NAMALWA (cell line): ENCODE measurements around the gene HYAL2.
A peak's percentile ranks its signal among the peaks of the same experiment; 100 is the strongest.

Experiments
- DNase-seq: peaks from one replicate; pipeline ENCODE4 v3.0.0-alpha.2; 2015; ENCODE audit warnings: low spot score

Gene HYAL2, protein sequence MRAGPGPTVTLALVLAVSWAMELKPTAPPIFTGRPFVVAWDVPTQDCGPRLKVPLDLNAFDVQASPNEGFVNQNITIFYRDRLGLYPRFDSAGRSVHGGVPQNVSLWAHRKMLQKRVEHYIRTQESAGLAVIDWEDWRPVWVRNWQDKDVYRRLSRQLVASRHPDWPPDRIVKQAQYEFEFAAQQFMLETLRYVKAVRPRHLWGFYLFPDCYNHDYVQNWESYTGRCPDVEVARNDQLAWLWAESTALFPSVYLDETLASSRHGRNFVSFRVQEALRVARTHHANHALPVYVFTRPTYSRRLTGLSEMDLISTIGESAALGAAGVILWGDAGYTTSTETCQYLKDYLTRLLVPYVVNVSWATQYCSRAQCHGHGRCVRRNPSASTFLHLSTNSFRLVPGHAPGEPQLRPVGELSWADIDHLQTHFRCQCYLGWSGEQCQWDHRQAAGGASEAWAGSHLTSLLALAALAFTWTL

DNA sequence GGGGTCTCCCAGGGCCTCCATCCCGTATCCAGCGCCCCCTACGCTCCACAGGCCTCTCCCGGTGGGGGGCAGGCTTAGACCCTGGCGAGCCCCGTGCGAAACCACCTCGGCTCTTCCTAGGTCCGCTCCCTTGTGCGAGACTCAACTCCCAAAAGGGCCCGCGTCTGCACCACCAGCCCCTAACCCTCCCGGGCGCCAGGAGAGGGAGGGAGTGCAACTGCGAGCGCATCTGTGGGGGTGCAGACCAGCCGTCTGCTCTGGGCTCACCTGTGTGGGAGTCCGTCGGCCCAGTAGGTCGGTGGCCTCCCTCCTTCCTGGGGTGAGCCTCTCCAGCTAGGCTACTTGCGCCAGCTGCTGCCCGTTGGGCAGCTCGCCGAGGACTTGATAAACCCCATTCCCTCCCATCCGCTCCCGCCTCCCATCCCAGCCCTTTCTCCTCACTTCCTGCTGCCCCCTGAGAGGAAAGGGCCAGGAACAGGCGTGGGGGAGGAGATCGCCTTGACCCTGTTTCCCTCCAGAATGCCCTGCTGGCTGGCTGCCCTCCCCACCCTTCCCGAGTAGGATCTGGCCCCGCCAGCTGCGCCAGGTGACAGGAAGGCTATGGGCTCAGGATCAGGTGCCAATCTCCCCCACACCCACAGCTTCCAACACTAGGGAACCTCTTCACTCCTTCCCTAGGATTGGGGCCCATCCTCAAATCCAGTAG lies at the start of gene HYAL2:
Gene HYAL2 (minus strand): TSS at position 360 of the 706 bp plus-strand sequence. CDS start 2,256 bp downstream, outside the sequence.
- no peak for DNase-seq

DNA sequence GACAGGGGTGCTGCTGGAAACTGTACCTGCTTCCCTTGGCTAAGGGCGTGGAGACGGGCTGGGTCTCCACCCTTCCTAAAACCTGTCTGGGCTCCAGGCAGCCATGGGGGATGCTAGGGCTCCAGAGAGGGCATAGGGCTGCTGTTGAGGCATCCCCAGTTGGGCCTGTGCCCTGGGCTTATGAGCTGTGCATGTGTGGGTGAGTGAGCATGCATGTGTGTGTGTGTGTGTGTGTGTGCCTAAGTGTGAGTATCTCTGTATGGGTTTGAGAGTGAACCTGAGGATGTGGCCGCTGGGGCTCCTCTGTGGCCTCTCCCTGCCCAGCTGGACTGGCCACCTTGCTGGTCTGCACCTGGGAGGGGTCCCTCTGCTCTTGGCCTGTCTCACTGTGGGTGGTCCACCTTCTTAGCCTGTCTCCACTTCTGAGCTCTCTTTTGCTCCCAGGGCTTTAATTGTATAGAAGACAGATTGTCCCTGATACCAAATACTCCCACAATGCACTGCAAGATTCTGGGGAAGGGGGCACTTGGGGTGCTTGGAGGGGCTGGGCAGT lies 48.7 kb upstream of the HYAL2 start:
- no peak for DNase-seq

DNA sequence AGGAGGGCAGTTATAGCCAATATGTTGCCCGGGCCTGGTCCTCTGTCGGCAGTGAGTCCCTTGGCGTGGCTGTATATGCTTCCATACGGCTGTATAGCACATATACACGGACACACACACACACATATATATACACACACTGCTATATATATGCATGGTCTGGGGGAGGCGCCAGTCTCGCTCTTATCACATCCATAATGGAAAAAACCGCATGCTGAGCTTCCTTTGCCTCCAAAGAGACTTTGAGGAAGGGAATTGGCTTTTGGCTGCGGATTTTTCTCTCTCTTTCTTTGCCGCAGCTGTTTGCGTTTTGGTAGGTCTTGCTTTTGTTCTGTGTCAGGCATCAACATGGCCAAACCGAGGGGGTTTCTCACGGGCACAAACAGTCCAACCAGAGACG lies 48.0 kb upstream of the HYAL2 start:
- no peak for DNase-seq

DNA sequence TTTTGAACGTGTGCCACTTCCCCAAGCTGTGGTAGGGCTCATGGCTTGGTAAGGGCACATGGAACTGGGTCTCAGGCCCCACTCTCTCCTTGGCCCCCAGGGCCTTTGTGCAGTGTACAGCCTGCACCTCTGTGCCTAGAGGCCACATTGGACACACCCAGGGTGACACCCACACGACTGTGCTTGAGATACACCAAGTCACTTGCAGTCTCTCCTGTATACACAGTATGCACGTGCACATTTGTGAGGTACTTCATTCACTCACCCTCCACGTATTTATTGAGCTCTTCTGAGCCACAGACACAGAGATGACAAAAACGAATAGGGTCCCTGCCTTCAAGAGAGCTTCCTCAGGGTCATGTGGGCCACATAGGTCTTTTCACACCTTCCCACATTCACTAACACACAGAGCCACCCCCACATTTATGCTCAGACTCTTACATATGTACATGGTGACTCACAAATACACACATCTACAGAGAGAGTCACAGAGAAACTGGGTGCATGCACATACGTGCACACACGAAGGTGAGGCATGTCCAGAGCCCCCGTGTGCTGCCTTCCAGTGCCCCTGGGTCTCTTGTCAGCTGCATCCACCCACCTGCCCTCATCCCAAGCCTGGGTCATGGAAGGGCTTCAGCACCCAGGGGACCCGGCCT lies 46.6 kb upstream of the HYAL2 start:
- no peak for DNase-seq

DNA sequence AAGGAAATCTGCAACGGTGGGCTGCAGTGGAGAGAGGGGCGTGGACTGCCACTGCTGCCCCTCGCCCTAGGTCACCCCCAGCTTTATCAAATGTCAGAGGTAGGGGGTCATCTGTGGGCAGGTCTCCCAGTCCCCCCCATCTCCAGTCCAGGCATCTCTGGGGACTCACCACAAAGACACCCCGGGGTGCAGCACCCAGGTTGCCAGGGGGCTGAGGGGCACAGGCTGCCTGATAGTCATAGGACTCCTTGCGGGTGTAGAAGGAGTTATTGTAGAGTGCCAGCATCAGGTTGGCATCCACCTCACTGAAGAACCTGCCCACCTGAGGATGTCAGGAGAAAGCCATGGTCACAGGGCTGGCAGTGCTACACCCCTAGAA lies 43.3 kb upstream of the HYAL2 start:
- no peak for DNase-seq

DNA sequence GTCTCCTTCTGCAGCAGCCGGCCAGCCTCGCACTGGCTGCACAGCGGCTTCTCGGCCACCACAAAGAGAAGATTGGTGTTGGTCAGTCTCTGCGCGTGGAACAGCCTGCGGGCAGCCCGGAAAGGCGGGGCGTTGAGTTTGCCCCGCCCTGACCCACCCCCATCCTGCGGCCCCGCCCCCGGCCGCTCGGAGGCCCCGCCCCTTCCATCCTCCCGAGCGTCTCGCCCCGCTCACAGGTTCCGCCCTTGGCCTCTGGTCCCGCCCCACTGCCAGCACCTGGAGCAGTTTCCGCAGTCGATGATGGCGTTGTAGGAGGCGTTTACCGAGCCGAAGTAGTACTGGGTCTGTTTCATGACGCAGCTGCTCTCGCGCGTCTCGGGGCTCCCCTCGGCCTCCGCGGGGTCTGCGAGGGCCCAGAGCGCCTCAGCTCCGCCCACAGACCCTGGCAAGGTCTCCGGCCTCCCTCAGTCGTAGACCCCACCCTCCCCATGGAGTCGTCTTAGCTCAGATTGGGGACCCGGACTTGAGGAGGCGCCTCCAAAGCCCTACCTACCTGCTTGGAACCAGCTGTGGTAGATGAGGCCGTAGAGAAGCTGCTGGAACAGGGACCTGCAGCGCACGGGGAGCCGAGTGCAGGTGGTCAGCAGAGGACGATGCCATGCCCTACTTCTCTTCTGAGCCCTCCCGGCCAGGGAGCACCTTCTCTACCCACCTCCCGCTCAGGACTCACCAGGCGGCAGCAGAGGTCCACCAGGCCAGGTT lies 42.7 kb upstream of the HYAL2 start:
- DNase-seq, result peak; percentile 90

DNA sequence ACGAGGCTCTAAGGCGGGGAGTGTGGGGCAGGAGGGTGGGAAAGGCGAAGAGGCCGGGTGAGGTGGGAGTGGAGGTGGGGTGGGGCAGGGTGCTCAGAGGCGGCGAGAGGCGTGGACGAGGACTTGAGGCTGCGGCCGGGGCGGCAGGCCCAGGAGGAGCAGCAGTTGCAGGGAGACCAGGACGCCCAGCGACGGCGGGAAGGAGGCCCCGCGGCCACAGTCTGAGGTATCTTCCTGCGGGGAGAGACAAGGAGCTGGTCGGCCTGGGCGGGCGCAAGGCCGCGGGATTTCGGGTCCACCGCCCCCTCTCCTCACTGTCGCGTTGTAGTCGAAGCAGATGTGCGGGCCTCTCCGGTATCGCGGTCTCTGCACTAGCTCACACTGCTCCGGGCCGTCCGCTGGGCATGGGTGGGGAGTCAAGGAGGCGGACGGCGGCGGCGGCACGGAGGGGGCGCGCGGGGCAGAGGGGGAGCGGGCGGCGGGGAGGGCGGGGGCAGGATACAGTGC lies 42.1 kb upstream of the HYAL2 start:
- DNase-seq, result no peak

DNA sequence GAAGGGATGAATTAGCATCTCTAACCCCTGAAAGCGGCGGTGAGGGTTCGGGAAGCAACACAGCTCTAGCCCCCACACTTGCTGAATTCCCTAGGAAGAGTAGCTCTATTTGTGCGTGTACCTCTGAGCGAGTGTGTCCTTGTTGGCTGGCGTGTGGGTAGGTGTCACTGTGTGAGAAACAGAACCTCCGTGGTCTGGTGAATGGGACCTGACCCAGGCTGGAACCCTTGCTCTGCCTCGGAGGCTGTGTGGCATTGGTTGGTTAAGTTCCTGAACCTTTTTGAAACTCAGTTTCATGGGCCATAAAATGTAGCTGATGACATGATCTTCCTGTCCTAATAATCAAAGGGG lies 37.2 kb upstream of the HYAL2 start:
- no peak for DNase-seq

DNA sequence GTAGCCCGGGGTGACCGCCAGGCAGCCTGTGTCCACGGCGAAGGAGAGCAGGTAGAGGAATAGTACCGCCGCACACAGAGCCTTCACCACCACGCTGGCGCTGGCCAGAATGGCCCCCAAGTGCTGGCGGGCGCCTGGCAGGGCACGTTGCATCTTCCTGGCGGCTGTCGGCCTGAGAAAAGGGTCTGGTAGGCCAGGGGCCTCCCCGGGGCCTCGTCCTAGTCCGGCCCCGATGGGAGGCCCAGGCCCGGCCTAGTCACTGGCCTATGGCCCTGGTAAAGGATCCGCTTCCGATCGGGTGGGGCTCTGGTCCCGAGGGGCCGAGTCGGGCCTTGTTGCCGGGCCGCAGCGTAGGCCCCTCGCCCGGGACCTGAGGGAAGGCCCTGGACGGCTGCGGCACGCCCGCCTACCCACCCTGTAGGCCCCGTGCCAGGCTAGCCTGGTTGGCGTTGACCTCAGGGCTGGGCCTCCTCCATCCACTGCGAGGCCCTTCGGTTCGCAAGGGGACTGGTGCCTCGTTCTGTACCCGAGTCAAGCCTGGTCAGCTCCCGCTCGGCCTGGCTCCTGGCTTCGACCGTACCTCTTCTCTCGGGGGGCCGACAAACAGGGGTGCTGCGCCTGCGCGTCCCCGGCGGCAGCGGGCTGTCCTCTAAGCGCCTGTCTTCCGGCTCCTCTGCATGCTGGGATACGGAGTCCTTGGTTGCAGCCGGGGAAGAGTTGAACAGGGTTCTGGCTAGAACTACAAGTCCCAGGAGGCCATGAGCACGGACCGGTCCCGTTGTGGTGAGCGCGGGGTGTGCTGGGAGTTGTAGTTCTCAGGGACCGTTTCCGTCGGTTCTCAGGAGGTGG lies 36.6 kb upstream of the HYAL2 start, which contains the start of gene TMEM115:
Gene TMEM115 (minus strand): TSS at position 611 of the 849 bp plus-strand sequence. CDS start 458 bp downstream, at position 153.
- DNase-seq, result peak; percentile 95

DNA sequence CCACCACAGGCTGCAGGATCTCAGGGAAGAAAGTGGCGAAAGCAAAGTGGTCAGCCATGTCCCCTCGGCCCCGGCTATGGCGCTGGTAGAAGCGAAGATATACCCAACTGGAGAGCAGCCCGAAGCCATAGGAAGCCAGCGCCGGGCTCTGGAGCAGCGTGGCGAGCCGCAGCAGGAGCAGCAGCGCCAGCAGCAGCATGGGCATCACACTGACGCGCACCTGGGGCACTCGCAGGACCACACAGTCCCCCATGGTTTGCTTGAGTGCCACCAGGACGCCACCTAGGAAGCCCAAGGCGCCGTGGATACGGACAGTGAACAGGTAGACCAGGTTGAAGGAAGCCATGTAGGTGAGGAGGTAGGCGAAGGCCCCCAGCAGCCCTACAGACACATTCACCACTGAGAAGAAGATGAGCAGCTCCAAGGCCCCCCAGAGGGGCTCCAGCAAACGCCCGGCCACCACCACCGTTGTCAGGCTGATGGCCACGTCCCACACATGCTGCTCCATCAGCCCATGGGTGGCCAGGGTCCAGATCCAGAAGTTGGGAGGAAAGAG lies 35.9 kb upstream of the HYAL2 start:
- no peak for DNase-seq

DNA sequence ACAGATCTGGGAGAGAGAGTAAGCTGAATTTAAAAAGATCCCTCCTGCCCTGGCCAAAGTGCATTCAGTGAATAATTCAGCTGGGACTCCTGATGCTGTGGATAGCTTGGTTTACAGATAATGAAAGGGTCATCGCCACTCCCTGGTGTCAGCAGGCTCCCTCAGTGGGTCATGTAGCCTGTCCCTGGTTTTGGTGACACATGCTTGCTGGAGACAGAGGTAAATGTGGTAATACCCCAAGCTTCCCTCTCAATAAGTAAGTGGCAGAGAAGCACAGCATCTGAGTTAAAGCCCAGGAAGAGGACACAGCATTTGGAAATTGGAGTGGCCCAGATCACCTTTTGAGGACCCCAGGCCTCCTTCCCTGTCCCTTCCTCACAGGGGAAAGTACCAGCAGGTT lies 34.9 kb upstream of the HYAL2 start:
- no peak for DNase-seq

DNA sequence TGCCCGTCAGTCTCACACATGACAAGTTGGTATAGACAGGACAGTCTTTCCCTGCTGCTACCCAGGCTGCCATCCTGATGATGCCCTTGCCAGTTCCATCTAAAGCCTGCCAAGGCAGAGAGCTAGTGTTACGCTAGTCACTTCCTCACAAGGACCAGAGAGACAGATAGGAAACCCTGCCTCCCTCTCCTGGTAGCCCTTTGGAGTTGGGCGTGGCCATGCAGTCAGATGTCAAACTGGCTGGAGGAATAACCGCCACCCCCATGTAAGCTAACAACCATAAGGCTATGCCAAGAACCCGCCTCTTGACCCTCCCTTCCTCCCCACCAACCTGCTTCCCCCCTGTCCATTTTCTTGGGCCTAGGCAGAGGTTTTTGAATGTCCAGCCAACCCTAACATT lies 34.0 kb upstream of the HYAL2 start:
- DNase-seq, result no peak

DNA sequence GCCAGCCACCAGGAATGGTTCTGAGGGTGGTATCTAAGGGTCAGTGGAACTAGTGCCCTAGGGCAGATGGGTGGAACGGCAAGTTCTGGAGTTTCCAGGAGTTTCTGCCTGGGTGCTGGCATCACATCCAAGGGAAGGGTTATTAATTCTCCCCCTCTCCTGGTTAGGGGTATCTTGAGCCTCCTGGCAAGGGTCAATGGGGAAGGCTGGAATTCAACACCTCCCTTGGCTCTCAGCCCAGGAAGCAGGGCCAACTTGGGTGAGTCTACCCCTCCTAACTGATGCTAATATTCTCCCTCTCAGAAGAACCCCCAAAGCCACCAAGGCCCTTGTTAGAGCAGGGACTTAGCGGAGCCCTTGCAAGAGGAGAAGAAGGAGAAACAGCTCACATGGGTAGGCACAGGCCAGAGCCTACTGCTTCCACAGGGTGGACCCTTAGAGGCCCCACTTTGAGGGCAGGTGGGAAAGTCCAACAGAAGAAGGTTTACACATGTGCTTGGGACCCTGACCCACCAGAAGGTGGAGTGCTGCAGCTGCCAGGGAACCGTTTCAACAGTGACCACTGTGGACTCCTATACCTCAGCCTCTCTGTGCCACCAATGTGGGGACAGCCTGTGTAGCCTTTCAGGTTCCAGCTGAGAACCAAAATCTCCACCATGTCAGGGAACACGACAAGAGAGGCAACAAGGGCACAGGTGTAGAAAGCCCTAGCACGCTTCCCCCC lies 33.4 kb upstream of the HYAL2 start:
- no peak for DNase-seq

DNA sequence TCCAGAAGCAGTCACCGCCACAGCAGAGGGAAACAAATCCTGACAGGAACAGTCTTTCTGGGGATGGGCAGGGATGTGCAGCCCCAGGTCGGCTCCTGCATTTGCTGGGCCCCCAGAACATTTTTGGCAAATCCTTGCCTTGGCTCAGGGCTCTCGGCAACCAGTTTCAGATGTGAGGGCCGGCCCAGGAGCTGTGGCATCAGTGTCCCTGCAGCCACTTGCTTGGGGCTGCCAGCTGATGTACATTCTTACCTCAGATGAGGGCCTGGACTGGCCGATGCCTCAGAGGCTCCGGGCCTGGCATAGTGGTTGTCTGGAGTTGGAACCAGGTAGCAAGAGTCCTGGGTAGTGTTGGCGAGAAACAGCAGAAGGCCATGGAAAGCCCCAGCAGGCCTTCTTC lies 32.3 kb upstream of the HYAL2 start:
- DNase-seq, result no peak

DNA sequence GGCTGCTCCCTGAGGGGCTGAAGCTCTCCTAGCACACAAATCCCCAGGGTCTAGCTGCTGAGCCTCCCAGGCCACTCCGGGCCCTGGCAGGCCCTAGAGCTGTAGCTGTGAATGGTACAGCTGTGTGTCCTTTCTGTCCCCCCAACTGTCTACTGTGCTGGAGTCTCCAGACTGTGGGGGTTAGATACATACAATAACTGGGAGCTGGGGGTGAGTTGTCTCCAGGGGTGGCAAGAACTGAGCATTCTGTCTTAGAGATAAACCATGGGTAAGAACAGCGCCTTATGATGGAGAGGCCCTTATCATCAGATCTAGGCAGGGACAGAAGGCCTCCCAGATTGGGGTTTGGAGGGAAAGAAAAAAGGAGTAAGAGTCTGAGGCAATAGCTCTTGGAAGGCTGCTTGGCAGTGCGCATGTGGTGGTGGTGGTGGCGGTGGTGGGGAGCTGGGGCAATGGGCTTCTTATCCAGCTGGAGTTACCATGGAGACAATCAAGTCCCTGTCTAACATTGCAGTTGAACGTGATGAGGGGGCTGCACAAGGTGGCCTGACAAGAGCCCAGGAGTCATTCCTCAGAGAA lies 31.7 kb upstream of the HYAL2 start:
- DNase-seq, result no peak

DNA sequence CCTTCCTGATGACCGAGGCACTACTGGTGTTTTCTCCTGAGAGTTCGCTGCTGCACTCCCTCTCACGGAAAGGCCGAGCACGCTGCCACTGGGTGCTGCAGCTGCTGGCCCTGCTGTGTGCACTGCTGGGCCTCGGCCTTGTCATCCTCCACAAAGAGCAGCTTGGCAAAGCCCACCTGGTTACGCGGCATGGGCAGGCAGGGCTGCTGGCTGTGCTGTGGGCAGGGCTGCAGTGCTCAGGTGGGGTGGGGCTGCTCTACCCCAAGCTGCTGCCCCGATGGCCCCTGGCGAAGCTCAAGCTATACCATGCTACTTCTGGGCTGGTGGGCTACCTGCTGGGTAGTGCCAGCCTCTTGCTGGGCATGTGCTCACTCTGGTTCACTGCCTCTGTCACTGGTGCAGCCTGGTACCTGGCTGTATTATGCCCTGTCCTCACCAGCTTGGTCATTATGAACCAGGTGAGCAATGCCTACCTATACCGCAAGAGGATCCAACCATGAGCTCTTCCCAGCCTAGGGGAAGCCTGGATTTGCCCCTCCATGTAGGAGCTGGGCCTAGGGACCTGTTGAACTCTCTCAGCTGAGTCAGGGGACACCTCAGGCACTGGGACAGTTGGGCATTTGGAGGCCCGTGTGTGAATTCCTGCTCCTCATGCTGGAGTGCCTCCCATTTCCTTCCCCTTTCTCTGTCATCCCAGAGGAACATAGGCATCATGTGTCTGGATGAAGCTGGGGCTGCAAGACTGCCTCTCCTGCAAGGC lies 30.9 kb upstream of the HYAL2 start:
- DNase-seq, result no peak

DNA sequence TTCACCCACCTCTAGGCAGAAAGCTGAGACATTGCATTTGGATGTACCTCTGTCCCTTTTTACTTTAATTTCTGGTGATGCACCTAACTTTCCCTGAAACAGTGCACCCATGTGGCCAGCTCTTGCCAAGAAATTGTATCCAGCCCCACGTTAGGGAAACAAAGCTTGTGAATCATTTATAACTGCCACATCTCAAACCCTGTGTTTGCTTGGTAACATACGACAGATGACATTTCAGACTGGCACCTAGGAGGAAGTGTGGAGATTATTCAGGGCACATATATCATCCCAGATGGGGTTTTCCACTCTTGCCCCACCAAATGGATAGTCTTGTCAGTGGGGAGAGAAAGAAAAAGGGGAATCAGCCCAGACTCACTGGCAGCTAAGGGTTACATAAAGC lies 30.2 kb upstream of the HYAL2 start:
- DNase-seq, result peak; percentile 57

DNA sequence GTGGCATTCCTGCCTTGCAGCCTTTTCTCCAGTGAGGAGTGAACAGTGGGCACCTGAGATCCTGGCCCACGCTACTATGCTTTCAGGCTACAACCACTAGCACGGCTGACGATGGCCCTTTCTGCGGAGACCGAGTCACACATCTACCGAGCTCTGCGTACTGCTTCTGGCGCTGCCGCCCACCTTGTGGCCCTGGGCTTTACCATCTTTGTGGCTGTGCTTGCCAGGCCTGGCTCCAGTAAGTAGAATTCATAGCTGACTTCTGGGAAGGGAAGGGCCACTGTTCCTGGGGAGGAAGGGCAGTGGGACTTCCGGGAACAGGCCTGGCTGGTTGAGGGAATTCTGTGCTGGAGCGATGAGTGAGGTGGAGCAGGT lies 28.8 kb upstream of the HYAL2 start:
- no peak for DNase-seq
